ENCODE data around the gene C2orf80.
"Not testable (repeated sequence)": the region's sequence is repeated elsewhere in the genome, so short reads cannot be mapped to it uniquely, and the experiment has no call there.

Gene C2orf80

GRCh38 chr2:208130712-208131110 is 59.1 kb downstream of the C2orf80 start:
- DNase-seq: no peak

- DNase-seq: no peak
These were observed 59.8 kb downstream of the C2orf80 start, which contains the start of gene CRYGC for GRCh38 chr2:208129744-208130711. Gene CRYGC (minus strand): TSS chr2:208129828. CDS start chr2:208129792, 36 bp downstream.

DNA sequence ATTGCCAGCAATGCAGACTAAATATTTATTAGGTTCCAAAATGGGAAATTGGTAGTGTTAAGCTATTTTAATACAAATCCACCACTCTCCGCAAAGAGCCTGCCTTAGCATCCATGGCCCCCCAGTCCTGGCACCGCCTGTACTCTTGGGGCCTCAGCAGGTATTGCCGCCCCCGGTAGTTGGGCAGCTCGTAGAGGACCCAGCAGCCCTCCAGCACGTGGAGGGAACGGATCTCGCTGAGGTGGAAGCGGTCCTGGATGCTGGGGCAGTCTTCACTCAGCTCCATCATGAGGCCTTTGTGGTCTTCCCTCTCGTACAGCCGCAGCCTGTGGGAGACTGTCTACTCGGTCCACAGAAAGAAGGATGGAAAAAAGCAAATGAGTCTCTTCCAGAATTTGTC is 61.7 kb downstream of the C2orf80 start:
- no peak for DNase-seq

DNA sequence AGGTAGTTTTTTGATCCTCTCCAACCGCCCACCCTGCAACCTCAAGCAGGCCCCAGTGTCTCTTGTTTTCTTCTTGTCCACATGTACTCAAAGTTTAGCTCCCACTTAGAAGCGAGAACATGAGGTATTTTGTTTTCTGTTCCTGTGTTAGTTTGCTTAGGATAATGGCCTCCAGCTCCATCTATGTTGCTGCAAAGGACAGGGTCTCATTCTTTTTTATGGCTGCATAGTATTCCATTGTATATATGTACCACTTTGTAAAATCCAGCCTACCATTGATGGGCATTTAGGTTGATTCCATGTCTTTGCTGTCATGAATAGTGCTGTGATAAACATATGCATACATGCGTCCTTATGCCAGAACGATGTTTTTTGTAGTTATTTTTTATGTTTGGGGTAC is 62.7 kb downstream of the C2orf80 start:
- no peak for DNase-seq

DNA sequence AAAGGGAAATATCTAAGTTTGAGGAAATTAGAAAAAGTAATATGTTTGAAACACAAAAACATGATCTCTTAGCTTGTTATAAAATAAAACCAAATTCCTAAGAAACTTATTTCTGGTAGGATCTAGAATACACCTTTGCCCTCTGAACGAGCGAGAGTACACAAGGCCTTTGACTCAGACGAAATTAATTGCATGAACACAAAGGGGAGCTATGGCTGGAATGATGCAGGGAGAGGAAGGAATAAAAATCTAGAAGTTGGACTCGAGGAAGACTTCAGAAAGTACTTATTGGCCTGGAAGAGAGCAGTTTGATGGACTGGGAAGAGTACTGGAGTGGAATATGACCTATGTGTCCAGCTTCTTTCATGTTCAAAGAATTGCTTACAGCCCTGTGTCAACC is 64.6 kb downstream of the C2orf80 start:
- no peak for DNase-seq

- not testable (repeated sequence) for DNase-seq
These were observed 65.7 kb downstream of the C2orf80 start, which contains the start of gene CRYGD for GRCh38 chr2:208124013-208124715. Gene CRYGD (minus strand): TSS chr2:208124524. CDS start chr2:208124473, 51 bp downstream.

- DNase-seq: no peak
These were observed 67.6 kb downstream of the C2orf80 start for GRCh38 chr2:208122248-208122647.

DNA sequence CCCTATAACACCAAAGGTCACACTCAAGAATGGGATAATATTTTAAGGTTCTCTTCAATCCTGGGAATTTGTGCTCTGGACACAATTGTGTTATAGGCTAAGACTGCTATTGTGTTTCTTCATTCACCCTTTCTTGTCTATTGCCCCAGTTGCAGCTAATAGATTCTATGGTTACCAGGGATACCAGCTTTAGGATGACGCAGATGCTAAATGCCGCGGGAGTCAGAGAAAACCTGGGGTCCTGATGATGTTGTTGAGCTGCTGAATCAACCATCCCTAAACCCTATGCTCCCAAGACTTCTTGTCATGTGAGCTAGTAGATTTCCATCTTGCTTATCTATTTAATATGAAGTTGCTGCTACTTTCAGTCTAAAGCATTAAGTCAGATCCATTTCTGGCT is 70.9 kb downstream of the C2orf80 start:
- DNase-seq: no peak

DNA sequence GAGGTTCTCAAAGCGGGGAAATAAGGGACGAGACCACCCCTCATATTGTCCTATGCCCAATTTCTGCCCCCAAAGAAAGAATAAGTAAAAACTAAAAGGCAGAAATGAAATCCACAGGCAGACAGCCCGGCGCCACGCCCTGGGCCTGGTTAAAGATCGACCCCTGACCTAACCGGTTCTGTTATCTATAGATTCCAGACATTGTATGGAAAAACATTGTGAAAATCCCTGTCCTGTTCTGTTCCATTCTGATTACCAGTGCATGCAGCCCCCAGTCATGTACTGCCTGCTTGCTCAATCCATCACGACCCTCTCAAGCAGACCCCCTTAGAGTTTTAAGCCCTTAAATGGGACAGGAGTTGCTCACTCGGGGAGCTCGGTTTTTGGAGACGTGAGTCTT is 72.4 kb downstream of the C2orf80 start:
- DNase-seq: not testable (repeated sequence)

Data from DMS153 (cell line).